GM19455 (cell line): ENCODE results near the gene SERPINA6.
"Not testable (repeated sequence)": the region's sequence is repeated elsewhere in the genome, so short reads cannot be mapped to it uniquely, and the experiment has no call there.

Experiments
- ATAC-seq: cut with Tn5 transposase; IDR thresholded peaks from one replicate; pipeline ENCODE4 v1.9.1; 2021; ENCODE audit not compliant: unreplicated experiment

SERPINA6 gene

GRCh38 chr14:94354638-94355185 is 31.6 kb upstream of the SERPINA6 start:
- ATAC-seq, result no peak

DNA sequence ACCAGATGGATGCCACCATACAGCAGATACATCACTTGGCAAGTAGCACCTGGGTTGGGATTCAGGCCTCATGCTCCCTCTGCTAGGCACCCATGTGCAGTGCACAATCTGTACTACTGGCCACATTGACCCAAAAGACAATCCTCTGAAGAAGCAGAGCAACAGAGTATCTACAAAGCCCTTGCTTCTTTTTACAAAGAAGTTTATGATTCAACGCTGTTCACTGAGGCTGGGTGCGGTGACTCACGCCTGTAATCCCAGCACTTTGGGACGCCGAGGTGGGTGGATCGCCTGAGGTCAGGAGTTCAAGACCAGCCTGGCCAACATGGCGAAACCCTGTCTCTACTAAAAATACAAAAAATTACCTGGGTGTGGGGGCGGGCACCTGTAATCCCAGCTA is 31.1 kb upstream of the SERPINA6 start:
- ATAC-seq, result not testable (repeated sequence)

- no peak for ATAC-seq
Observed at GRCh38 chr14:94349276-94349675, 26.1 kb upstream of the SERPINA6 start.

DNA sequence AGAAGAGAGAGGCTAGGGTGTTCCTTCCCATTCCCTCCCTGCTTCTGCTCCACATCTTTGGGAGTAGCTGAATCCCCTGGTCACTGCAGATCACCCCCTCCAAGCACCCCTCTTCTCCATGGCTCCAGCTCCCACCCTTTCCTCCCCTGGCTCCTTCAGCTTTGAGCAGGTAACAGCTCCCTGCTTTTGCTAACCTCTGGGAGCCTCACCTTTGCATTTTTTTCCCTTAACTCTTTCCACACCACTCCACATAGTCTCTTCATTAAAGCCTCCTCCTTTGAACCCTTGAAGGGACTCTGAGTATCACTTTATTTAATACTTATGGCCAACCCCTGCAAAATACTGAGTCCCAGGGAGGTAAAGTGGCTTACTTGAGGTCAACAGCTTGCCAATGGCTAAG is 25.7 kb upstream of the SERPINA6 start:
- no peak for ATAC-seq

- no peak for ATAC-seq
Observed at GRCh38 chr14:94346841-94347240, 23.7 kb upstream of the SERPINA6 start.

DNA sequence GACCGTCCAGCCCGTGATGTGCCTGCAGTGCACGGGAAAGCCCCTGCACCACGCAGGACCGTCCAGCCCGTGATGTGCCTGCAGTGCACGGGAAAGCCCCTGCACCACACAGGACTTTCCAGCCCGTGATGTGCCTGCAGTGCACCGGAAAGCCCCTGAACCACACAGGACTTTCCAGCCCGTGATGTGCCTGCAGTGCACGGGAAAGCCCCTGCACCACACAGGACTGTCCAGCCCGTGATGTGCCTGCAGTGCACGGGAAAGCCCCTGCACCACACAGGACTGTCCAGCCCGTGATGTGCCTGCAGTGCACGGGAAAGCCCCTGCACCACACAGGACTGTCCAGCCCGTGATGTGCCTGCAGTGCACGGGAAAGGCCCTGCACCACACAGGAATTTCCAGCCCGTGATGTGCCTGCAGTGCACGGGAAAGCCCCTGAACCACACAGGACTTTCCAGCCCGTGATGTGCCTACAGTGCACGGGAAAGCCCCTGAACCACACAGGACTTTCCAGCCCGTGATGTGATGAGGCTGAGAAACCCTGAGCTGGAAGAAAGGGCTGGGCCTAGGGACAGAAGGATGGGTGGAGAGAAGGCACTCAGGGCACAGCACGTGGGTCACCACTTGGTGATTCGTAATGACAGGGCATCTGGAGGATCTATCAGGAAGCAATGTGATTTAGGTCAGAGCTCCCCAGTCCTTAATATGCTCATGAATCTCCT is 23.1 kb upstream of the SERPINA6 start:
- not testable (repeated sequence) for ATAC-seq

DNA sequence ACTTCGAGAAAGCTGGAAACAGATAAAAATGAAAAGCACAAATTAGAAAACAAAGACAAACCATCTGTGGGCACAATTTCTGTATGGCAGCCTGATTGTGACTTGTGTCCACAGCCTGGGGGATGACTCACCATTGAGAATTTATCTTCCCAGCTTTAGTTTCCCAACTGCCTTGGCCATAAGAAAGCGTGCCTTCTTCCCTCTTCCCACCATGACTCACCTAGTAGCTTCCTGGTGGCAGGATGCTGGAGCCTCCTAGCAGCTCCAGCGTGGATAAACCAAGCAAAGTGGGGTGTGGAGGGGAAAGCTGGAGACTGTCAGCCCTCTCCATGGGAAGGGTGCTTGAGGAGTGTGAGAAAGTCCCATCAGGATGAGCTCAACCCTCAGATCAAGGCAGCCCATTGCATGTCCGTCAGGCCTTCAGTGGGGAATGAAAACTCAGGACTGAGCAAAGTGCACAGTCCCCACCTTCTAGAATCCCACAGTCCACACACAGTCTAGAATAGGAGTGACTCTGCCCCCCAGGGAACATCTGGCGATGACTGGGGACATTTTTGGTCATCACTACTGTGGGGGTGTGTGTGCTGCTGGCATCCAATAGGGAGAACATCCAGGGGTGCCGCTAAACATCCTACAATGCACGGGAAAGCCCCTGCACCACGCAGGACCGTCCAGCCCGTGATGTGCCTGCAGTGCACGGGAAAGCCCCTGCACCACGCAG is 22.4 kb upstream of the SERPINA6 start:
- ATAC-seq, result no peak

DNA sequence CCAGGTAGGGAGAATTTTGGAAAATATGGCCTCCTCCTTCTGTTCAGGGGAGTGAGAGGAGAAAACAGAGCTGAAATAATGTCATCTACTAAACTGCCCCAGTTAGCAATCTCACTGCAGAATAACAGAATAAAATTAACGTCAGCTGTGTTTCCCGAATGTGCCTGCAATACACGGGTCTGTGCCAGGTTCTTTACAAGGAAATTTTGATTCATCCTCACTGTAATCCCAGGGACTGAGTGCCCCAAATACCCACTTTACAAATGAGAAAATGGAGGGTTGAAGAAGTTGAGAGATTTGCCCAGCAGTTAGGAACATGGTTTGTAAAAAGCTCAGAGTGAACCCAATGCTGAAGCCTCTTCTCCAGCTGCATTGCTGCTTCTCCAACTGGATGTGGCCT is 21.3 kb upstream of the SERPINA6 start:
- ATAC-seq, result no peak

DNA sequence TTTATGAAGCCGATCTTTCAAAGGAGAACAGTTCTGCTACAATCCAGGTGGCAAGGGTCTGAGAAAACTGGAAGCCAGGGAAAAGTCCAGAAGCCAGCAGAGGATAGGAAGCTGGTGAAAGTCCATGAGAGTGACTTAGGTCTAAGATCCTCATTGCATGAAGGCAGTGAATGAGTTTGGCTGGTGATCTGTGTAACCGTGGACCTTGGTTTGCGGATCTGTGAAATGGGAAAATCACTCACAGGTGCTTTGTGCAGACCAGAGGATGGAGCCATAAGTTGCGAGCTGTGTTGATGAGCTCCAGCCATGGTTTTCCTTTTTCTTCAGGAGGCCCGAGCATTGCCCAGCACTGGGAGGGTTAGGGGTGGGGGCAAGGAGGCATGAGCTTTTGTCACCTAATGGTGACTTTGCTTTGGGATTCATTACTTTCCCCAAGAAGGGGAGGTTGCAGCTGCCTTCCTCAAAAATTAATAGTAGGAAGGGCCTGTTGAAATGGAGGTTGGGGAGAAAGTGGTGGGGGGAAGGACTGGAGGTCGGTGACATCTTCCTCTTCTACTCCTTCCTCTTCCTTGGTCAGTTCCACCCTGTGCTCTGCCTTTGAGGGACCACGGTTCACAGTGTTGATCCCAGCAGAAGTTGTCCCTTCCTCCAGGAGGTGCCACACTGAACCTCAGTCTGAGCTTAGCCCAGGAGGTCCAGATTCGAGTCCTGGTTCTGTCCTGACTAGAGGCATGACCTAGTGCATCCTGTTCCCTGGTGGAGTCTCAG is 20.3 kb upstream of the SERPINA6 start:
- ATAC-seq, result no peak

DNA sequence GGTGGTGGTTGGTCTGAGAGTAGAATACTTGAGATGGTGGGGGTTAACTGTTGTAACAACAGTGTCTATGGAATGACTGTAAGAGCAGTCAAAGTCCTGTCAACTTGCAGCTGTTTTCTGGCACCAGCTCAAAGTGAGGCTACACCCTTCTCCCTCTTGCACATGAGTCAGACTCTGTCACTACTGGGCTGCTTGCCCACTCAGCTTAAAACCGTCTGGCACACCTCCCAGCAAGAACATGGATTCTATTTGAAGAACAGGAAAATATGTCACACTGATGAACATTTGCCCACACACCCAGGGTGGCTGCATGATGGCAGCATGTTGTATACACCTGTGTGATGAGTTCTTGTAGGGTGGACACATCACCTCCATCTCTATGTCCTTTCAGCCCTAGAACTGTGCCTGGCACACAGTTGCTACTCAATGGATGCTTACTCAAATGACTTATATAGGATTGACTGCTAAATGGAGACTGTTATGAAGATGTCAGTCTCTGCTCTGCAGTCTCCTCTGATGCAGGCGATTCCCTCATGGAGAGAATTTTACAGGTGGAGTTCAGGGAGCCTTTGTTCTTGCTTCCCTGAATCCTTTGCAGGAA is 19.3 kb upstream of the SERPINA6 start:
- ATAC-seq, result no peak

DNA sequence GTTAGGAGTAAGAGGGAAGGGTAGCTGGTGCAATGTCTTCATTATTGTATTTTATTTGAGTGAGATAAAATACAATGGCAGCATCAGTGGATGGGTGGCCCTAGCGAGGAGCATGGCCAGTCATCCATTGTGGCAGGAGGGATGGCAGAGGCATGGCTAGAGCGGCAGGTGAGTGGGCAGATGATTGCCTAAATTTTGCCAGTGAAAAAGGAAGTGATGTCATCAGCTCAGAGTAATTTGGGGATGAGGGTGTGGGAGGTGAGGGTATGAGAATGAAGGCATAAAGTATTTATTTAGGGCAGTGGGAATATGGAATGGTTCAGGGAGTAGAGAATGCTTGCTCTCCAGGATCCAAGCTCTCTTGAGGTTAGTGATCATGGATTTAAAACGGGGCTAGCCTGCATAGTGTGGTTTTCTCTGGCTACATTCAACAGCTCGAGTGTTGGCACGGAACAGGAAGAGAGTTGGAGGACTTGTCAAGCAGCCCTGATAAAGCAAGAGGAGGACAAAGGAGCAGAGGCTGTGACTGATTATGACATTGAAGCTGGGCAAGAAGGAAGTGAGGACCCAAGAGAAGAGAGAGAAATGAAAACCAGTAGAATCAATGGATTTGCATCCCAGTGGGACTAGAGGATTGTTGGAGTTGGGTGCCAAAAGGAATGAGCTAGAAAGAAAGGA is 18.7 kb upstream of the SERPINA6 start:
- ATAC-seq, result no peak

DNA sequence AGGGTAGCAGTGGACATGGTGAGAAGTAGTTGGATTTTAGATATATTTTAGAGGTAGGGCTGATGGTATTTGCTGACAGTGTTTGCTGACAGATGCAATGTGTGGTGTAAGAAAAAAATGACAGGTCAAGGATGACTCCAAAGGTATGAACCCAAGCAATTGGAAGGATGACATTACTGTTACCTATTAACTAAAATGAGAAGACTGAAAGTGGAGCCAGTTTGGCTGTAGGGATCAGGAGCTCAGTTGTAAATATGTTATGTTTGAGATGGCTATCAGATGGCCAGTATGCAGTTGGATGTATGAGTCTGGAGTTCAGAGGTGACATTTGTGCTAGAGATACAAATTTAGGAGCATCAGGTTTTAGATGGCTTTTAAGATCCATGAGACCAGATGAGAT is 17.4 kb upstream of the SERPINA6 start:
- no peak for ATAC-seq

DNA sequence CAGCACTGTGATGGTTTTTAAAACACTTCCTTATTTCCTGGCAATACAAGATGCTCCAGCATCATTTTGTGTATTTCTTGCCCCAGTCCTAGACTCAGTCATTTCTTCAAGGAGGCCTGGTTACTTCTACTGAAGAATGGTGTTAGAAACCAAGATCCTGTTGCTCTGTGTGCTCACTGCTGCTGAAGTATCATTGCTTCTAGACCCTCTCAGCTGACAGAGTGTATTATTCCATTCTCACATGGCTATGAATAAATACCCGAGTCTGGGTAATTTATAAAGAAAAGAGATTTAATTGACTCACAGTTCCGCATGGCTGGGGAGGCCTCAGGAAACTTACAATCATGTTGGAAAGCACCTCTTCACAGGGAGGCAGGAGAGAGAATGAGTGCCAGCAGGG is 14.9 kb upstream of the SERPINA6 start:
- no peak for ATAC-seq

GRCh38 chr14:94337274-94337673 is 14.1 kb upstream of the SERPINA6 start:
- ATAC-seq, result no peak

DNA sequence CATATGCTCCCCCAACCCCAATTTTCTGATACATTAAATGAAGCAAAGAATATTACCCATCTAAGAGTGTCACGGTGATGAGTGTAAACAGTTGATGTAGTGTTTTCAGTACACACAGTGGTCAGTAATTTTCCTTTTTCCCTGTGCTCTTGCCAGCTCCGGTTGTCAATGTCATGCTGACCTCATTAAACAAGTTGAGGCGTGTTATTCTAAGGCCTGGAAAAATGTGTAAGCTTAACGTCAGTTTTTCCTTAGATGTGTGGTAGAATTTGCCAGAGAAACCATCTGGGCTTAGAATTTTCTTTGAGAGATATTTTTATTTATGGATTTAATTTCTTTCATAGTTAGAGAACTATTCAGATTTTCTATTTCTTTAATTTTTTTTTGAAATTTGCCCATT is 11.7 kb upstream of the SERPINA6 start:
- ATAC-seq, result no peak

DNA sequence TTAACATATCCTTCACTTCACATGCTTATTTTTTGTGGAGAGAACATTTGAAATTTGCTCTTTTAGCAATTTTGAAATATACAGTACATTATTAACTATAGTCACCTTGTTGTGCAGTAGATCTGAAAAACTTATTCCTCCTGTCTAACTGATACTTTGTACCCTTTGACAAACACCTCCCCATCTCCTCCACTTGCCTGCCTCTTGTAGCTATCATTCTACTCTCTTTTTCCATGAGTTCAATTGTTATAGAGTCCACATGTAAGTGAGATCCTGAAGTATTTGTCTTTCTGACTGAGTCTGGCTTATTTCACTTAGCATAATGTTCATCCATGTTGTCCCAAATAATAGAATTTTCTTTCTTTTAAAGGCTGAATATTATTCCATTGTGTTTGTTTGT is 9.5 kb upstream of the SERPINA6 start:
- no peak for ATAC-seq

DNA sequence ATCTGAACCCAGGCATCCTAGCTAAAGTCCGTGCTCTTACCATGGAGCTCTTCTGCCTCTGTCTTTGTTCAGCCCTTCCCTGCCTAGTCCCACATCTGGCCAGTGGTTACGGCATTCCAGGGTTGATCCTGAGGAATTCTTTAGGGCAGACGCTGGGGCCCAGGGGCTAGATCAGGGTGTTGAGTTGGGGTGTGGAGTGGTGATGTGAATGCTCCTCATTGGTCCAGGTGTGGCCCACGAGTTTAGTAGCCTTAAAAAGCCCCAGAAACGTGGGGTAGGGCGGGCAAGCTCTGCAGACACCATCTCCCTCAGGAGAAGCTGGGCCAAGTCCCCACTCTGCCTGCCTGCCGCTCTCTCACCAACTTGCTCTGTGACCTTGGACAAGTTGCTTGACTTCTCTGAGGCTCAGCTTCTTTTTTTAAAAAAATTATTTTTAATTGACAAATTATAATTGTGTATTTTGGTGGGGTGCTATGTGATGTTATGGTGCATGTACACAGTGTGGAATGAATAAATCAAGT is 9.0 kb upstream of the SERPINA6 start:
- no peak for ATAC-seq

DNA sequence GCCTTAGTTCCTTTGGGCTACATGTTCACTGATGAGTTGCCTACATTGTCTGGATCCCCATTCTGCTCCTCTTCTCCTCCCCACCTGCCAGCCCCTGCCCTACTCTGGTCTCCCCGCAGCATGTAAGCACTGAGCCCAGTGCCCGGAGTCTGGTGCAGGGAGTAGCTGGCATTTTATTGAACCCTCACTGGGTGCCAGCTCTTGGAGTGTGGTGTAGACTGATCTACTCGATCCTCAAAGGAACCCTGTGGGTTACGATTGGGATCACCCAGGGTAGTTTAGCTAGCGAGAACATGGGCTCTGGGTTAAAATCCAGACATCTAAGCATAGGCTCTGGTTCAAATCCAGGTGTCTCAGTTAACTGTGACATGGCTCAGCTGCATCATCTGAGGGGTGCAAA is 8.3 kb upstream of the SERPINA6 start:
- ATAC-seq, result no peak

- ATAC-seq, result no peak
Observed at GRCh38 chr14:94330857-94331256, 7.7 kb upstream of the SERPINA6 start.

- ATAC-seq, result no peak
Observed at GRCh38 chr14:94330432-94330831, 7.3 kb upstream of the SERPINA6 start.
